Motor neuron (in vitro differentiated cells): ENCODE measurements around the gene LEMD2. TPM values are rescaled to one million over a fixed set of nuclear protein-coding genes. Genes with fewer than 3 reads are reported as not detected.
A peak's percentile ranks its signal among the peaks of the same experiment; 100 is the strongest.

Experiments
- ATAC-seq, 8 experiments: fragments of 200-7000 bp; cut with Tn5 transposase; replicated peaks in 6 of 8; 2 replicates each; pipeline ENCODE4 v1.8.0; 2021; ENCODE audit warnings: mild to moderate bottlenecking in 8 of 8, moderate library complexity in 8 of 8
- H3K27ac ChIP-seq, 2 donors: fragments of 250-450 bp; sonication (Bioruptor Pico); 2 replicates each; pipeline ENCODE4 v1.9.0; 2021; ENCODE audit warnings: antibody characterized with exemption in 2 of 2, mild to moderate bottlenecking in 2 of 2, moderate library complexity in 1 of 2
- H3K4me1 ChIP-seq, 2 donors: fragments of 250-450 bp; sonication (Bioruptor Pico); replicated peaks in 1 of 2; 2 replicates each; pipeline ENCODE4 v1.6.1; 2021; ENCODE audit warnings: antibody characterized with exemption in 2 of 2, mild to moderate bottlenecking in 2 of 2, moderate library complexity in 1 of 2
- H3K4me3 ChIP-seq, 5 donors: fragments of 250-450 bp; sonication (Bioruptor Pico); 2 replicates each; pipeline ENCODE4 v1.9.0; 2021; ENCODE audit warnings: antibody characterized with exemption in 5 of 5, mild to moderate bottlenecking in 5 of 5, moderate library complexity in 4 of 5
- WGBS, 10 experiments: fragments of 450-650 bp; shearing (Covaris generic); methylation state at CpG; one replicate each; pipeline ENCODE4 v1.0.0; 2022; 5-methylcytosine and 5-hydroxymethylcytosine counted together
- in situ Hi-C, 9 experiments: fragments of 400-800 bp; cut with MboI; loops; one replicate each; pipeline ENCODE4 v1.15.0; 2021; ENCODE audit warnings: low sequenced_read_pairs in 9 of 9, low pct_unique_long_range_greater_than_20kb in 2 of 9; ENCODE audit not compliant: unreplicated experiment in 9 of 9
- total RNA-seq, 8 experiments: library from RNA; unstranded; fragments of 300-600 nt; gene quantifications; 2 replicates each; pipeline versions ENCODE4 v1.2.3 to v1.2.4, GENCODE V29; 2022

LEMD2 gene
- total RNA-seq, 8 experiments from 2014 or later = 31.1 to 59.4 (median 51.3) TPM

DNA sequence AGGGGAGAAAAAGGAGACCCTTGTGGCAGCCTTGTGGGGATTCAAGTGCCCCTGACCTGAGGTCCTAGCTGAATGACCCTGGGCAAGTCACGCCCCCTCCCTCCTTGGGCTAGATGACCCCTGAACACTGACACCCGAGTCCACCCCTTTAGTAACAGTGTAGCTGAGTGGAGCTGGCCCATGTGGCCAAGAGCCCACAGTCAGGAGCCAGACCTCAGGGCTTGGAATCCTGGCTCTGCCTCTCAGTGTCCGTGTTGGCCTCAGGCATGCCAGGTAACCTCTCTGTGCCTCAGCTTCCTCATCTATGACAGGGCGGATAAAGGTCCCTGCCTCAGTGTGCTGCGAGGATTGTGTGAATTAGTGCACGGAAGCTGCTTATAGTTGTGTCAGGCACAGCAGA lies 56.5 kb downstream of the LEMD2 start:
- Histone ChIP-seq H3K27ac (peak overlapping the region in 1 of 2 donors; percentile 8), H3K4me1 (peaks cover 18 to 23% of the 10 kb centered on the region in 2 donors), H3K4me3 (no peak overlapping the region)
- no peak for ATAC-seq
- 40 to 100% (median 95%) methylated on average over 1 to 5 of the region's 6 CpGs; no CpG with 5 or more reads in 6 of the 10 experiments for WGBS, 10 experiments
- in situ Hi-C loops = no loop called here

DNA sequence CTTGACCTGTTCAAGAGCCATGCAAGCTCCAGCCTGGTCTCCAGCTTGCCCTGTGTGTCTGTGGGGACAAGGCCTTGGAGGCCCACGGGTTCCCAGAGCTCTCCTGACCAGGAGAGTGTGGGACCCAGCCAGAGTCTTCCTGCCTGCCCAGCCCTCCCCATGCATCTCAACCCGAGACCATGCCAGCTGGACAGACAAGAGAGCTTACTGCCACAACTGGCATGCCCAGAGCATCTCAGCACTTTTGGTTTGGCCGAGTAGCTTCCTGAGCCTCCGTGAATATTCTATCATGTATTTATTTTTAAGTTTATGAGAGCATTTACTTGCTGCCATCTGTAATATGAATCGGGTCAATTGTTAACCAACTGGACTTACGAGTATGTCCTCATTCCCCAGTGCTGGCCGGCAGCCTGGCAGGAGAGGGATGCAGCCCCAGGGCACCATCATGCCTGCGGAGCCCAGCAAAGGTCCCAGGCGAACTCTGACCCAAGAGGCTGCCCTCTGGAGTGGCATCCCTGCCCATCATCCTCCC lies 57.1 kb downstream of the LEMD2 start:
- no peak overlapping the region for H3K27ac ChIP-seq
- in situ Hi-C loops = no loop called here
- H3K4me1 ChIP-seq = peaks cover 13 to 29% of the 10 kb centered on the region in 2 donors
- H3K4me3 ChIP-seq = no peak overlapping the region
- ATAC-seq = no peak
- 51 to 100% (median 70%) methylated on average over 1 to 8 of the region's 9 CpGs; no CpG with 5 or more reads in 3 of the 10 experiments for WGBS, 10 experiments

DNA sequence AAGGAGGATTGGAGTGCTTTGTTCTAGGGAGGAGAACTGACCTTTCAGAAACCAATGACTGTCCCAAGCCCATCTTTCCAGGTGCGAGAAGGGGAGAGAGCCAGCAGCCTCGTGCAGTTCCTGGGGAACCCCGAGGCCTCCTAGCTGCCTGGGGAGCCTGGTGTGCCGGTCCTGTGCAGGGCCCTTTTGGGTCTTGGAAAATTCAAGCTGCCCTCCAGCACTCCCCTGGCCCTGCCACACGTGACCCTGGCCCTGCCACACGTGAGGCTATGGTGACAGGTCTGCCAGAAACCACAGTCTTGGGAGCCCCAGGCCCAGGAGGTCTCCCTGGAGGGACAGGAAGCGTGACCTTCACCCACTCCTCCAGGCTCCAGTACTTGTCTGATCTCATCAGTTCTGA lies 57.9 kb downstream of the LEMD2 start:
- H3K4me1 ChIP-seq = peaks cover 13 to 29% of the 10 kb centered on the region in 2 donors
- in situ Hi-C loops = no loop called here
- ATAC-seq = no peak
- no peak overlapping the region for H3K4me3 ChIP-seq
- WGBS, 10 experiments = 49 to 100% (median 60%) methylated on average over 1 to 3 of the region's 7 CpGs; no CpG with 5 or more reads in 5 of the 10 experiments
- H3K27ac ChIP-seq = no peak overlapping the region

DNA sequence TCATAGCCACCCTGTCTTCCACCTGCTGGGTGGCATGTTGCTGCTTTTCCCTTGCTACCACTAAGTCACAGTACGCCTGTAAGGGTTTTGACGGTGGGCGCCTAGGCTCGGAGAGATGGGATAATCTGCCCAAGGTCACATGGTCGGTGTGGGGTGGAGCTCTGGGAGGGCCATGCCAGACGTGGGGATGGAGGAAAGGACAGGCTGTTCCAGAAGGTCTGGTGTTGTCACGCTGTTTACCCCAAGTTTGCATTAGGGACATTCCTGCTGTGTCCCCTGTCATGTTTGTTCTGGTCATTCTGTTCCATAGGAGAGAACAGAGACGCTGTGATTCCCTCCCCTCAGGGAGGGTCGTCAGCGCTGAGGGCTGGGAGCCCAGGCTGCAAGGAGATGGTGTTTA lies 58.3 kb downstream of the LEMD2 start:
- H3K27ac ChIP-seq = no peak overlapping the region
- H3K4me3 ChIP-seq = no peak overlapping the region
- in situ Hi-C loops = no loop called here
- peaks cover 13 to 31% of the 10 kb centered on the region in 2 donors for H3K4me1 ChIP-seq
- ATAC-seq = no peak
- 40 to 100% (median 100%) methylated on average over 1 to 2 of the region's 10 CpGs; no CpG with 5 or more reads in 5 of the 10 experiments for WGBS, 10 experiments

DNA sequence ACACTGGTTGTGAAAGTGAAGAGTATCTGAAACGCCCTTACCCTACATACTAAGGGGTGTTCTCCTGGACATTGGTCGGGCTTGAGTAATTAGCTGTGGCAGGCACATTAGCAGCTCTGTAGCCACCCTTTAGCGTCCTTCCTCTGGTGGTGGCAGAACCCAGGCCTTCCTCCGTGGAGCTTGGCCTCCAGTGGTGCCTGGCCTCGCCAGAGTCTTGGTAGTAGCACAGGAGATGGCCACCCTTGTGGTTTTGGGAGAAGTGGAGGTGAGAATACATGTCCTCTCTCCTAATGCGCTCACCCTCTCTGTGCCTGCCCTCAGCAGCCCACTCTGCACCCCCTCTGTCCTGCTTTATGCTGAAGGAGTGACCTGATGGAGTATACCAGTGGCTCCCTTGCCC lies 59.9 kb downstream of the LEMD2 start:
- no peak for ATAC-seq
- peaks cover 13 to 43% of the 10 kb centered on the region in 2 donors for H3K4me1 ChIP-seq
- in situ Hi-C loops = no loop called here
- H3K27ac ChIP-seq = no peak overlapping the region
- H3K4me3 ChIP-seq = no peak overlapping the region
- WGBS, 10 experiments = 70 to 81% (median 73%) methylated on average over 3 to 5 of the region's 6 CpGs; no CpG with 5 or more reads in 7 of the 10 experiments

DNA sequence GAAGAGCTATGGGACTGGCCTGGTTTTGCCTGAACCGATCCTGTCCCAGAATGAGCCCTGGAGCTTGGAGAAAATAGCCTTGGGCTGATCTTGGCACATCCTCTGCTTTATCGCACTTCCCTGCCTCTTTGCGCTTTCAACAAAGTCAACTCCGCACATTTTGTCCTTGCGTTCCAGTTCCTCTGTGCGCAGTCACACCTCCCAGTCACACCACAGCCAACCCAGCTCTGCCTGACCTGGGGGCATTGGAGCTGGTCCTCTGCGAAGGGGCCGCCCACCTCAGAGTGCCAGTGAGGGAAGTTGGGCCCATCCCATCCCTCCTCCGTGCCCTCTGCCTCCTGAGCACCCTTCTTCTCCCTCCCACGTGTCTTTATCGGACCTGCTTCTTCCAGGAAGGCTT lies 60.5 kb downstream of the LEMD2 start:
- no peak overlapping the region for H3K4me3 ChIP-seq
- in situ Hi-C loops = no loop called here
- WGBS, 10 experiments = 75 to 100% (median 88%) methylated on average over 2 to 8 of the region's 11 CpGs; no CpG with 5 or more reads in 3 of the 10 experiments

DNA sequence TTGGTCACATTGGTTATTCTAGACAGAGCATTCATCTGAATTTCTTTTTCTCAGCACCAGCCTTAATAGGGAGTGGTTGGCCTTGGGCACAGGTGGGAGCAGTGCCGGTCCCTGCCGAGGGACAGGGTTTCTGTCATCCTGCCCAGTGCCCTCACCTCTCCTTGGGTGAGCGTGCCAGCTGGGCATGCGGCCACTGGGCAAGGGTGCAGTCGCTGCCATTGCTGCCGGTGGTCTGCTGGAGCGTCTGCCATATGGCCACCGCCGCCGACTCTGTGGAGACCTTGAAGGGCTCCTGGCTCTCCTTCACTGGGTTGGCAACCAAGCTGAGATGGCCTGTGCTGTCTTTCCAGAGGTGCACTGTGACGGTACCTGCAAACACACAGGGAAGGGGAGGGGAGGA lies 61.0 kb downstream of the LEMD2 start:
- Histone ChIP-seq H3K27ac (no peak overlapping the region), H3K4me3 (no peak overlapping the region), H3K4me1 (peaks cover 6 to 36% of the 10 kb centered on the region in 2 donors)
- ATAC-seq = no peak
- in situ Hi-C loops = no loop called here
- WGBS, 10 experiments = 20 to 100% (median 54%) methylated on average over 1 to 2 of the region's 11 CpGs; no CpG with 5 or more reads in 6 of the 10 experiments

More for the DNA sequence above, 60.5 kb downstream of the LEMD2 start:
- H3K27ac ChIP-seq = no peak overlapping the region
- no peak for ATAC-seq
- H3K4me1 ChIP-seq = peaks cover 11 to 41% of the 10 kb centered on the region in 2 donors

DNA sequence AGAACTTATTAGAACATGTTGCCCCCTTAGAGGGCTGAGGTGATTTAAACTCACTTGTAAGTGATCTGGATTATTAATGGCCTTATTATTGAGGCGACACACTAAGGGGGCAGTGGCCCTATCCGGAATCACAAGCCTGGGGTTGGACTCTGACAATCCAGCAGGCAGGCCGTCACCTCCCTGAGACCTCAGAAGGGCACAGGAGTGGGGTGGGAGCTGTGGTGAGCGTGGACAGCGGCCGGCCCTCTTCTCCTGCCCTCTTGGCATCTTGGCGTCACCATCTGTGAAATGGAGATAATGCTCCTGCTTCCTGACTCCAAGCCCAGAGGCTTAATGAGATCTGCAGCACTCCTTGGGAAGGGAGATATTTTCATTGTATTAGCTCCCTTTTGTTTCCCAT lies 61.8 kb downstream of the LEMD2 start:
- no peak for ATAC-seq
- no peak overlapping the region for H3K27ac ChIP-seq
- WGBS, 10 experiments = 40 to 100% (median 90%) methylated on average over 1 to 6 of the region's 7 CpGs; no CpG with 5 or more reads in 3 of the 10 experiments
- in situ Hi-C loops = no loop called here
- H3K4me1 ChIP-seq = peaks cover 0 to 30% of the 10 kb centered on the region in 2 donors
- H3K4me3 ChIP-seq = no peak overlapping the region

DNA sequence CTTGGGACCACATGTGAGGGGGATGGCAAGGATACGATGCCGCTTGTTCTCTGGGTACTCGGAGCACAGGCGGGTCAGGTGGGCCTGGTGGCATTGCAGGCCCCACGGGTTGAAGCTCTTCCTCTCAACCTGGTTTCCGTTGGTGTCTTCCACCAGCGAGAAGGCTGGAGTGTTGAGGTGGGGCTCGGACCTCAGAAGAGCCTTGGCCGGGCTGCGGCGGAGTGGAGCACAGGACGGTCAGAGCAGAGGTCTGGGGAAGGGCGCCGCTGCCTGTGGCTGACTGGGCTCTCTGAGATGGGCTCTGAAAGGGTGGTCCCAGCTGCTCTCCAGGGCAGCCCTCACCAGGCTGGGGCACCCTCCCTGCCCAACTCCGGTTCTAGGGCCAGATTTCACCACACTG lies 62.2 kb downstream of the LEMD2 start:
- no peak for ATAC-seq
- Histone ChIP-seq H3K27ac (no peak overlapping the region), H3K4me1 (peaks cover 0 to 30% of the 10 kb centered on the region in 2 donors), H3K4me3 (no peak overlapping the region)
- 75 to 100% (median 92%) methylated on average over 2 to 11 of the region's 15 CpGs; no CpG with 5 or more reads in 4 of the 10 experiments for WGBS, 10 experiments
- in situ Hi-C loops = no loop called here

DNA sequence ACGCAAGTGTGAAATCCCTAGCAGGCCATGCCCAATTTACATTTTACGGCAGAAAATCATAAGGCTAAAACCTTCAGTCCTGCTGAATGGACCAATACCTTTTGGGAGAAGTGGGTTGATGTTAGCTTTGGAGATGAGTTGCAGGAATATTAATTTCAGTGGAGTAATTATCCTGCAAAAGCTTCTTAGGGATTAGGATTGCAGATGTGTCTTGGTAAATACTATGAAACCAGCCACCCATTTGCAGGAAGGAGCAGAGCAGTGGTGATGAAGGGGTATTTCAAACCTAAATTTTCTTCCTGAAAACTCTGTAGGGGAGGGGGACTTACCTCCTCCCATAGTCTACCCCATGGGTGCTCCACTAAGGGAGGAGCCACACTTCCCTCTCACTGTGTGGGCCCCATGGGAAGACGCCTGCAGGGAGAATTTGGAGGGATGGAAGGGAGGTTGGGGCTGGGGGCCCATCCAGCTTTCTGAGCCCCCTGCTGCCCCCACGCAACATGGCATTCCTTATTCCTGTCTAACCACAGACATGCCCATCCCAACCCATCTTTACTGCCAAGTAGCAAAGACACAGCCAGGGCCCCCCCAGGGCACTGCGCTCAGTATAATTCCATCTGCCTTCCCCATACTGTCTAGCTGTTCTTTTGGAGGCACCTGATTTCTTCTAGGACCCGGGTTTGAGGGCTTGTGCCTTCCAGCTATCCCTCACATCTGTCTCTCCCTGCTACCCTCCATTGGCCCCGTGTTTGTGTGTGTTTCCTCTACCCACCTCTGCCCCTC lies 62.8 kb downstream of the LEMD2 start:
- no peak overlapping the region for H3K4me3 ChIP-seq
- H3K4me1 ChIP-seq = peaks cover 0 to 30% of the 10 kb centered on the region in 2 donors
- no peak overlapping the region for H3K27ac ChIP-seq
- ATAC-seq = no peak
- 17 to 100% (median 87%) methylated on average over 1 to 4 of the region's 7 CpGs; no CpG with 5 or more reads in 3 of the 10 experiments for WGBS, 10 experiments
- in situ Hi-C loops = no loop called here

DNA sequence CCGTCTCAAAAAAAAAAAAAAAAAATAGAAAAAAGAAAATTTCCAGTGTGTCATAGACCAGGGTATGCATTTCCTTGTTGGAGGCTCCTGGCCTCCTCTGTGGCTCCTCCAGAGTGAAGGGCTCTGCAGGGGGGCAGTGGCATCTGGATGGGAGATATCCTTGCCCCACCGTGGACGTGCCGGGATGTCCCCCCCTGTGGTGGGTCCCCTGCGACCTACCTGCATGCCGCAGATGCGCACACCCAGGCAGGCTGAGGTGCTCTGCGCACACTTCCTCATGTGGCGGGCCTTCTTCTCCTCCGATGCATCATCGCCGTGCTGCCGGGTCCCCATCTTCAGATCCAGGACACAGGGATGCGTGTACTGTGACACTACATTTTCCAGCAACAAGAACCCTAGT lies 63.7 kb downstream of the LEMD2 start:
- WGBS, 10 experiments = 76 to 96% (median 90%) methylated on average over 1 to 10 of the region's 14 CpGs; no CpG with 5 or more reads in 5 of the 10 experiments
- no peak for ATAC-seq
- H3K4me1 ChIP-seq = peaks cover 0 to 28% of the 10 kb centered on the region in 2 donors
- in situ Hi-C loops = no loop called here
- no peak overlapping the region for H3K27ac ChIP-seq
- H3K4me3 ChIP-seq = no peak overlapping the region

DNA sequence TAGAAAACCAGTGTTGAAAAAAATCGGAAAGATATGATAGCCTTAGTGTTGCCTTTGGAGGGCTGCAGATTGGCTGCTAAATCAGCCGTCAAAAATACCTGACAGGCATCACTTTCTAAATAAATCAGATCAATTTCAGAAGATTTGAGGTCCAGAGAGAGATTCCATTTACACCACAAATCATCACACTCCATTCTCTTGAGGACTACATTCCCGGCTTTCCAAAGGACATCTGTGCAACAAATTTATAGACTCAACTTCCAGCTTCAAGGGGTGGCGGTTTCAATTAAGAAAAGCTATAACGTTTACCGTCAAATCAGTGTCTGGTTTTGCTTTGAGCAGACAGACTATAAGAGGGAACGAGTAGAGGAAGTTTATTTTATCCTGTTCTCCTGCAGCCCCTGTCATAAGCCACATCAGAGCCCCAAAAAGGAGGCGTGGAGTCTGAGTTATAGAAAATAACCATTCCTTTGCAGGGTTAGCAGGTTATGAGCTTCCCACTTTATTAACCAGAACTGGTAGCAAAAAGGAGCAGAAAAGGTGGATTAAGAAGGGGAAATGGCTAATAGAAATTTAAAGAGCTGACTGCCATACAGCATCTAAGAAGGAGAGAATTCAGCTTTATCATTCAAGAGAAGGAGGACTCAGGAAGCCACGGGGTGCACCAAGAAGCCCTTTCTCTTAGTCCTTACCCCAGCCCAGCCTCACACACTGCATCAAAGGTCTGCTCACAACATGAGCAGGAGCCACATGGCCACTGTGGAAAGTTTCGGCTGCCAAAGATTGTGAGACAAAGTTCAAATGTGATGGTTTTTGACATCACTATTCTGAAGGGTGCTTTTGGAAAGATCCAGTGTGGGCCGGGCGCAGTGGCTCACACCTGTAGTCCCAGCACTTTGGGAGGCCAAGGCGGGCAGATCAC lies 64.6 kb downstream of the LEMD2 start:
- no peak overlapping the region for H3K4me3 ChIP-seq
- 14 to 90% (median 65%) methylated on average over 2 to 11 of the region's 13 CpGs for WGBS, 10 experiments
- peaks cover 0 to 22% of the 10 kb centered on the region in 2 donors for H3K4me1 ChIP-seq
- ATAC-seq = no peak
- no peak overlapping the region for H3K27ac ChIP-seq
- in situ Hi-C loops = loop anchor here in 1 of 9 experiments (25.0 kb wide), 1 partner anchor 438 kb away; no protein-coding TSS in a partner anchor
